Duodenal mucosa (tissue), 2 donors: ENCODE measurements around the gene ZGRF1.
"Not testable (repeated sequence)": the region's sequence is repeated elsewhere in the genome, so short reads cannot be mapped to it uniquely, and the experiment has no call there.

Source experiments
- H3K27ac ChIP-seq: one replicate; pipeline ENCODE4 v1.7.0; 2013; ENCODE audit warnings: low read depth, low read length
- H3K27me3 ChIP-seq, 2 donors: one replicate each; pipeline ENCODE4 v1.7.0; 2013; ENCODE audit warnings: low read length in 2 of 2, control low read depth in 1 of 2; ENCODE audit not compliant: insufficient read depth in 2 of 2, control insufficient read depth in 1 of 2
- H3K36me3 ChIP-seq, 2 donors: one replicate each; pipeline ENCODE4 v1.7.0; 2013; ENCODE audit warnings: low read length in 2 of 2, control low read depth in 1 of 2; ENCODE audit not compliant: insufficient read depth in 2 of 2, control insufficient read depth in 1 of 2
- H3K4me1 ChIP-seq, 2 donors: one replicate each; pipeline ENCODE4 v1.7.0; 2013; ENCODE audit warnings: low read length in 2 of 2, control low read depth in 1 of 2; ENCODE audit not compliant: insufficient read depth in 2 of 2, control insufficient read depth in 1 of 2
- H3K4me3 ChIP-seq, 2 donors: one replicate each; pipeline ENCODE4 v1.7.0; 2013; ENCODE audit warnings: low read length in 2 of 2, low read depth in 1 of 2
- H3K9ac ChIP-seq, 2 donors: one replicate each; pipeline ENCODE4 v1.7.0; 2013; ENCODE audit warnings: low read length in 2 of 2, low read depth in 1 of 2
- H3K9me3 ChIP-seq, 2 donors: one replicate each; pipeline ENCODE4 v1.7.0; 2013; ENCODE audit warnings: low read length in 2 of 2, control low read depth in 1 of 2; ENCODE audit not compliant: control insufficient read depth in 1 of 2

ZGRF1 gene

DNA sequence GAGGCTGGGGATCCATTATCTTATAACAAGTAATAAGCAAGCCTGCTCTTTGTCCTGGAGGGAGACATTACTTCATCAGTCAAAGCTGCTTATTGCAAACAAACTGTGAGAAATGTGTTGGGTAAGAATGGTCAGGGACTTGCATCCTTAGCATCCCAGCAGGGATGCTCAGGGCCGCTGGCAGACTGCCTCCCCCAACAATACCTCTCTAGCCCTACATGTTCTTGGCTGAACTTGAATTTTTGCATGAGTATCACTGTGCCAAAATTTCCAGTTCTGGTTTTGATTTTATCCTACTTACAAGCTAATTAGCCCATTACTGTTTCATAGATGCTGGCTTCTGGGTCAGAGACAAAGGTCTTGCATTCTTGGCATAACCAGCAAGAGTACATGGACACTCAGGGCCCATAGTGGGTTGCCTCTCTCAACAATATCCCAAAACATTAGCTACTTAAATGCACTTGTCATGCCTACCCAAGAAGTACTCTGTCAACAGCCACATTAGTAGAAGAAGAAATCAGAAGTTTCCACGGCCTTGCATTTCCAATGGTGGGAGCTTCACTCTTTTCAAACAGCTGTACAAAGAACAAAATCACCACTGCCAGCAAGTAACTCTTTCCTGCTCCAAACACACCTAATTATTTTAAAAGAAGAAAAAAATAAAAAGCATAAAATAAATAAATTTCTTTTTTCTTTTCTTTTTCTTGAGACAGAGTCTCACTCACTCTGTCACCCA is 78.9 kb downstream of the ZGRF1 start:
- no peak overlapping the region for H3K27ac ChIP-seq
- H3K27me3 ChIP-seq, result no peaks in the 10 kb centered on the region
- no peak overlapping the region for H3K9ac ChIP-seq
- H3K4me3 ChIP-seq, result no peak overlapping the region
- H3K36me3 ChIP-seq, result no peaks in the 10 kb centered on the region
- no peaks in the 10 kb centered on the region for H3K9me3 ChIP-seq
- H3K4me1 ChIP-seq, result no peaks in the 10 kb centered on the region

DNA sequence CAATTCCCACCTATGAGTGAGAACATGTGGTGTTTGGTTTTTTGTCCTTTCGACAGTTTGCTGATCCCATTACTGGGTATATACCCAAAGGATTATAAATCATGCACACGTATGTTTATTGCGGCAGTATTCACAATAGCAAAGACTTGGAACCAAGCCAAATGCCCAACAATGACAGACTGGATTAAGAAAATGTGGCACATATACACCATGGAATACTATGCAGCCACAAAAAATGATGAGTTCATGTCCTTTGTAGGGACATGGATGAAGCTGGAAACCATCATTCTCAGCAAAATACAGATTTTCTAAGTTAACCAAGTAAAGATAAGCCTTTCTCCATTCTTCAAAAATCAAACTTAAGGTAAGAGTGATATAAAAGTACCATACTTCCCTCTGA is 82.4 kb downstream of the ZGRF1 start:
- H3K9ac ChIP-seq, H3K9me3 ChIP-seq, H3K4me1 ChIP-seq, H3K27ac ChIP-seq, H3K4me3 ChIP-seq, H3K27me3 ChIP-seq, H3K36me3 ChIP-seq: not testable (repeated sequence)

DNA sequence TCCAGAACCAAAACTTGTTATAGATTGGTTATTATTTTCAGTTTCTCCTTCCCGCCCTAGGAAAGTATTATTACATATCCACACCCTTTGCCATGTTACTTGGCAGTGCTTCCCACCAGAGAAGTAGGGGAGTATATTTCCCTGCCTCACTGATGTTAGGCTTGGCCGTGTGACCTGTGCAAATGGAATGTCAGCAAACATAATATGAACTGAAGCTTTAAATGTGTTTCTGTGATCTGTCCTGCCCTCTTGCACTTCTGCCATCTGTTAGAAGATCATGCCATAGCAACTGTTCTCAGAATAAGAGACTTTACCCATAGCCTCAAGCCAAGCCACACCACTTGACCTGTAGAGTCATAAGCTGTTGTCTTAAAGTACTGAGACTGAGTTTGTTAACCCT is 84.0 kb downstream of the ZGRF1 start:
- Histone ChIP-seq H3K27ac (no peak overlapping the region), H3K36me3 (no peaks in the 10 kb centered on the region), H3K9me3 (no peaks in the 10 kb centered on the region), H3K4me1 (no peaks in the 10 kb centered on the region), H3K27me3 (no peaks in the 10 kb centered on the region), H3K9ac (no peak overlapping the region), H3K4me3 (no peak overlapping the region)

GRCh38 chr4:112550728-112551127 is 86.0 kb downstream of the ZGRF1 start:
- Histone ChIP-seq H3K4me1 (no peaks in the 10 kb centered on the region), H3K9ac (no peak overlapping the region), H3K36me3 (no peaks in the 10 kb centered on the region), H3K27me3 (no peaks in the 10 kb centered on the region), H3K27ac (no peak overlapping the region), H3K9me3 (no peaks in the 10 kb centered on the region), H3K4me3 (no peak overlapping the region)

DNA sequence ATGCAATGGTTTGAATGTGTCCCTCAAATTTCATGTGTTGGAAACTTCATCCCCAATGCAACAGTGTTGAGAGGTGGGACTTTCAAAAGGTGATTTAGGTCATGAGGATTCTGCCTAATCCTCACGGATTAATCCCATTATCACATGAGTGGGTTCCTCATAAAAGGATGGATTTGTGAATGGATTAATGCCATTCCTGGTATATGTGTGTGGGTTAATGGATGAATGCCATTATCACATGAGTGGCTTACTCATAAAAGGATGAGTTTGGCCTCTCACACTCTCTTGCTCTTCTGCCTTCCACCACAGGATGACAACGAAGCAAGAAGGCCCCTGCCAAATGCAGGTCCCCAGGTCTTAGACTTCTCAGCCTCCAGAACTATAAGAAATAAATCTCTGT is 90.2 kb downstream of the ZGRF1 start:
- no peaks in the 10 kb centered on the region for H3K36me3 ChIP-seq
- H3K27me3 ChIP-seq, result no peaks in the 10 kb centered on the region
- no peaks in the 10 kb centered on the region for H3K9me3 ChIP-seq
- H3K27ac ChIP-seq, result no peak overlapping the region
- no peak overlapping the region for H3K4me3 ChIP-seq
- no peaks in the 10 kb centered on the region for H3K4me1 ChIP-seq
- H3K9ac ChIP-seq, result no peak overlapping the region

DNA sequence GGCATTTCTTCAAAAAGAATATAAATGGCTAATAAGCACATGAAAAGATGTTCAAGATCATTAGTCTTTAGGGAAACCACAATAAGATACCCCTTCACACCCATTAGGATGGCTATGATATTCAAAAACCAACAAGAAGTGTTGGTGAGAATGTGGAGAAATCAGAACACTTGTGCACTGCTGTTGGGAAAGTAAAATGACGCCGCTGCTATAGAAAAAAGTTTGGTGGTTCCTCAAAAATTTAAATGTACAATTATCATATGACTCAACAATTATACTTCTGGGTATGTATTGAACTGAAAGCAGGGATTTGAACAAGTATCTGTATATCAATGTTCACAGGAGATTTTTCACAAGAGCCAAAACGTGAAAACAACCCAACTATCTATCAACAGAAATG is 91.4 kb downstream of the ZGRF1 start:
- no peak overlapping the region for H3K4me3 ChIP-seq
- no peaks in the 10 kb centered on the region for H3K36me3 ChIP-seq
- H3K27ac ChIP-seq, result no peak overlapping the region
- H3K9ac ChIP-seq, result no peak overlapping the region
- no peaks in the 10 kb centered on the region for H3K27me3 ChIP-seq
- H3K9me3 ChIP-seq, result no peaks in the 10 kb centered on the region
- H3K4me1 ChIP-seq, result no peaks in the 10 kb centered on the region

DNA sequence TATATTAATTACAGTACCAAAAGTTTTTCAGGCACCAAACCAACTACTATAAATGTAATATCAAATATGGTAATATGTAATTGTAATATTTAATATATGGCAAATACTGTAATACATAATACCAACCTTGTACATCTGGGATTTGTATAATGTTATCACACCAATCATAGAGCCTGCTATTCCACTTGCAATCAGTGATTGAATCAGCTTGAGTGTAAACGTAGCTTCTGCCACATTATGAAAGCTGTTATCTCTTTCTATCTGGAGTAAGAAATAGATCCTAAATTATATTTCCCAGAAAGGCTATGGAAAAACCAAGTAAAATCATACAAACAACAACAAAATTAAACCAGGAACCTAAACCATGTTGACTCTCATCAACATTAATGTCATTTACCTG is 96.0 kb downstream of the ZGRF1 start:
- Histone ChIP-seq H3K4me1 (no peaks in the 10 kb centered on the region), H3K9ac (no peak overlapping the region), H3K9me3 (no peaks in the 10 kb centered on the region), H3K4me3 (no peak overlapping the region), H3K27me3 (no peaks in the 10 kb centered on the region), H3K36me3 (no peaks in the 10 kb centered on the region), H3K27ac (no peak overlapping the region)

- Histone ChIP-seq H3K36me3 (no peaks in the 10 kb centered on the region), H3K9me3 (no peaks in the 10 kb centered on the region), H3K27ac (no peak overlapping the region), H3K4me1 (no peaks in the 10 kb centered on the region), H3K9ac (no peak overlapping the region), H3K4me3 (no peak overlapping the region), H3K27me3 (no peaks in the 10 kb centered on the region)
Observed at GRCh38 chr4:112536123-112536522, 100.6 kb downstream of the ZGRF1 start.

DNA sequence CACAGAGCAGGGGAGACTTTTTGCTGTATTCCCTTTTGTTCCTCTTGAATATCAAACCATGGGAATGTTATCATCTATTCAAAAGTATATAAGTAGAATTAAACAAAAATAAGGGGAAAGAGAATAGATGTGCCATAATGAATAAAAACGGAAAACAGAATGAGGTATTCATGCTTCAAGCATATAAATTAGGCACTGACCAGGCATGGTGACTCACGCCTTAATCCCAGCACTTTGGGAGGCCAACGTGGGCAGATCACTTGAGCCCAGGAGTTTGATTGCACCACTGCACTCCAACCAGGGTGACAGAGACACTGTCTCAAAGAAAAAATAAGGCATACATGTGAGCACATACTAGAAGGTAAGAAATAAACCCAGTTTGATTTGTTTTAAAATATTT is 104.4 kb downstream of the ZGRF1 start:
- Histone ChIP-seq H3K27ac (no peak overlapping the region), H3K4me3 (no peak overlapping the region)

GRCh38 chr4:112531146-112531545 is 105.6 kb downstream of the ZGRF1 start:
- H3K27me3 ChIP-seq, result no peaks in the 10 kb centered on the region
- no peak overlapping the region for H3K4me3 ChIP-seq
- H3K27ac ChIP-seq, result no peak overlapping the region
- no peak overlapping the region for H3K9ac ChIP-seq
- H3K4me1 ChIP-seq, result no peaks in the 10 kb centered on the region
- H3K36me3 ChIP-seq, result no peaks in the 10 kb centered on the region
- no peaks in the 10 kb centered on the region for H3K9me3 ChIP-seq

More for the DNA sequence above, 104.4 kb downstream of the ZGRF1 start:
- no peak overlapping the region for H3K9ac ChIP-seq
- H3K27me3 ChIP-seq, result no peaks in the 10 kb centered on the region
- H3K36me3 ChIP-seq, result no peaks in the 10 kb centered on the region
- no peaks in the 10 kb centered on the region for H3K4me1 ChIP-seq
- H3K9me3 ChIP-seq, result no peaks in the 10 kb centered on the region

DNA sequence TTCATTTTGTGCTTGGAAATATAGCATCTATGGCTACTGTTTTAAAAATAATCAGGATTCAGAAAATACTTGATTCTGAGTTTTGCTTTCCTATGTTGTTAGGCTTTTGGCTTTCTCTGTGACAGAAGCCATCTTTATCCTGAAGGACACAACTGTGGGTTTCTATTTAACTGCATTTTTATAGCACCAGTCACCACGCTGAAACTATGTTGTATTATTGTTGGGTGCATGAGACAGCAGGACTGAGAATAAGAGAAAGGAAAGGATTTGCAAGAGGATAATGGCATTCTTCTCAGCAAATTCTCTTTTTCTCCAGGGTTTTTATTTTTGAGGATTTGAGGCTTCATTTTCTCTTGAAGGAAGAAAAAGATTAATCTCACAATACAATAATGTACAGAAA is 110.6 kb downstream of the ZGRF1 start:
- Histone ChIP-seq H3K9ac (no peak overlapping the region), H3K4me3 (no peak overlapping the region)

More for the DNA sequence above, 110.6 kb downstream of the ZGRF1 start:
- Histone ChIP-seq H3K36me3 (no peaks in the 10 kb centered on the region), H3K4me1 (peaks cover 11 to 12% of the 10 kb centered on the region in 2 donors), H3K9me3 (no peaks in the 10 kb centered on the region), H3K27ac (no peak overlapping the region), H3K27me3 (peaks cover 36 to 38% of the 10 kb centered on the region in 2 donors)
